WI38 (cell line): ENCODE data around the gene PGAP6.

Experiments used
- H3K4me3 ChIP-seq: 2 replicates; pipeline ENCODE4 v1.5.1; 2011; ENCODE audit warnings: low read depth, mild to moderate bottlenecking, control low read depth, low read length
- TF ChIP-seq, protein P1 (sequence below): IDR thresholded peaks from 2 replicates; pipeline ENCODE4 v1.5.1; 2012; ENCODE audit warnings: low read depth, mild to moderate bottlenecking, control low read depth, low read length

Gene PGAP6

DNA sequence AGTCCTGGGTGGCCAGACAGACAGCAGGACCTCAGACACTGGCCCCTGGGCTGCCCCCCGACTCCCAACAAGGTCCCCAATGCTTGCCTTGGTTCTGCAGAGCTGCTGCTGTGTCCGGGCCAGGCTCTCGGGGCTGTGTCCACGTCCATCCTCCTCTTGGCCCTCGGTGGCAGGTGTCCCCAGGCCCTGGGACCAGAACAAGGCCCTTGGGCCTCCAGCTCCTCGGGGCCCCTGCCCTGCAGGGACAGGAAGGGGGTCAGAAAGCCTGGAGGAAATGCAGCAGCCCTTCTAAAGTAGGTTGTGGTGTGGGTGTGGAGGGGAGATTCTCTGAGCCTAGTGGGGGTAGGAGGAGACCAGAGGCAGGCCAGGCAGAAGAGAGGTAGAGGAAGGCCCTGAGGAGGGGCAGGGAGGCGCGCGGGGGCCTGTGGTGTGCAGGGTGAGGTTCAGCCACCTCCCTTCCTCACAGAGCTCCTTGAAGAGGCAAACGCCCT lies 26.8 kb downstream of the PGAP6 start:
- no peak overlapping the region for H3K4me3 ChIP-seq
- TF ChIP-seq, protein P1, sequence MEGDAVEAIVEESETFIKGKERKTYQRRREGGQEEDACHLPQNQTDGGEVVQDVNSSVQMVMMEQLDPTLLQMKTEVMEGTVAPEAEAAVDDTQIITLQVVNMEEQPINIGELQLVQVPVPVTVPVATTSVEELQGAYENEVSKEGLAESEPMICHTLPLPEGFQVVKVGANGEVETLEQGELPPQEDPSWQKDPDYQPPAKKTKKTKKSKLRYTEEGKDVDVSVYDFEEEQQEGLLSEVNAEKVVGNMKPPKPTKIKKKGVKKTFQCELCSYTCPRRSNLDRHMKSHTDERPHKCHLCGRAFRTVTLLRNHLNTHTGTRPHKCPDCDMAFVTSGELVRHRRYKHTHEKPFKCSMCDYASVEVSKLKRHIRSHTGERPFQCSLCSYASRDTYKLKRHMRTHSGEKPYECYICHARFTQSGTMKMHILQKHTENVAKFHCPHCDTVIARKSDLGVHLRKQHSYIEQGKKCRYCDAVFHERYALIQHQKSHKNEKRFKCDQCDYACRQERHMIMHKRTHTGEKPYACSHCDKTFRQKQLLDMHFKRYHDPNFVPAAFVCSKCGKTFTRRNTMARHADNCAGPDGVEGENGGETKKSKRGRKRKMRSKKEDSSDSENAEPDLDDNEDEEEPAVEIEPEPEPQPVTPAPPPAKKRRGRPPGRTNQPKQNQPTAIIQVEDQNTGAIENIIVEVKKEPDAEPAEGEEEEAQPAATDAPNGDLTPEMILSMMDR = no peak

- TF ChIP-seq, protein P1 = no peak
Measured at GRCh38 chr16:354291-354881, 27.4 kb downstream of the PGAP6 start.

GRCh38 chr16:353404-354290 lies 28.1 kb downstream of the PGAP6 start:
- peak overlapping the region; percentile 29 for H3K4me3 ChIP-seq
- TF ChIP-seq, protein P1 = no peak

More at GRCh38 chr16:354291-354881, 27.4 kb downstream of the PGAP6 start:
- no peak overlapping the region for H3K4me3 ChIP-seq

- peak within 1 kb of the TSS; percentile 64 for H3K4me3 ChIP-seq
- TF ChIP-seq, protein P1 = 0 out of 2 replicates have a peak, but pooled peaks have one; percentile 4
Measured at GRCh38 chr16:352547-353403, 29.0 kb downstream of the PGAP6 start, which contains the start of gene AXIN1. Gene AXIN1, minus strand, starts transcription at chr16:352723. Its CDS starts 5,698 bp downstream, at chr16:347025.

GRCh38 chr16:351804-352520 lies 29.8 kb downstream of the PGAP6 start:
- TF ChIP-seq, protein P1 = no peak
- peak overlapping the region; percentile 64 for H3K4me3 ChIP-seq

- no peak overlapping the region for H3K4me3 ChIP-seq
- TF ChIP-seq, protein P1 = no peak
Measured at GRCh38 chr16:350203-350602, 31.6 kb downstream of the PGAP6 start.
